A549 (cell line): ENCODE results near the gene SNX10.

Experiments
- BHLHE40 ChIP-seq: IDR thresholded peaks from 2 replicates; pipeline ENCODE4 v1.6.1; 2012; ENCODE audit warnings: low read depth, low read length, inconsistent platforms
- CEBPB ChIP-seq, 2 experiments: fragments of >200 bp in 1 of 2; sonication (Bioruptor Twin) in 1 of 2; formaldehyde crosslinking in 1 of 2; IDR thresholded peaks; 2 replicates each; pipeline ENCODE4 v1.6.1; 2012 to 2016
- CTCF ChIP-seq: fragments of >200 bp; sonication (Bioruptor Twin); formaldehyde crosslinking; IDR thresholded peaks from 3 replicates; pipeline ENCODE4 v1.5.1; 2016
- POLR2A ChIP-seq: IDR thresholded peaks from 2 replicates; pipeline ENCODE4 v1.6.1; 2012; ENCODE audit warnings: mild to moderate bottlenecking, low read length
- RAD21 ChIP-seq, 2 experiments: fragments of >200 bp in 1 of 2; sonication (Bioruptor Twin) in 1 of 2; formaldehyde crosslinking in 1 of 2; IDR thresholded peaks in 1 of 2; conservative IDR thresholded peaks in 1 of 2; 2 replicates in 1 of 2; 3 replicates in 1 of 2; pipeline ENCODE4 v1.6.1; 2012 to 2018; ENCODE audit warnings: inconsistent platforms in 1 of 2
- RARB ChIP-seq: fragments of 250-450 bp; sonication (Bioruptor Pico); IDR thresholded peaks from 2 replicates; pipeline ENCODE4 v1.8.0; 2021; ENCODE audit warnings: mild to moderate bottlenecking, moderate library complexity

GRCh38 chr7:26320878-26321277 is 29.2 kb downstream of the SNX10 start:
- no peak for TF ChIP-seq CTCF
- TF ChIP-seq POLR2A, result no peak
- TF ChIP-seq CEBPB (IDR thresholded peaks at IDR 0.05), result no peak
- no peak for TF ChIP-seq RARB (CRISPR knock-in tag)
- no peak for TF ChIP-seq RAD21 (conservative IDR thresholded peaks at IDR 0.05 in 1 of 2, IDR thresholded peaks at IDR 0.05 in 1 of 2)
- TF ChIP-seq BHLHE40, result no peak
